H1 (cell line): ENCODE data around the gene CHST3. TPM values are rescaled to one million over a fixed set of nuclear protein-coding genes. Genes with fewer than 3 reads are reported as not detected.

Experiments
- HDAC2 ChIP-seq, 2 experiments: fragments of 300-600 bp in 1 of 2; sonication (generic) in 1 of 2; IDR thresholded peaks; 2 replicates each; pipeline ENCODE4 v1.6.1; 2011 to 2012; ENCODE audit warnings: low read depth in 2 of 2, low read length in 2 of 2, mild to moderate bottlenecking in 2 of 2, moderate library complexity in 2 of 2, borderline replicate concordance in 1 of 2, inconsistent platforms in 1 of 2
- polyA plus RNA-seq, 7 experiments: library from polyadenylated mRNA; depleted of rRNA in 3 of 7; stranded (reverse) in 5 of 7; unstranded in 2 of 7; fragments of >200 nt in 5 of 7; fragments of 200-250 nt in 2 of 7; gene quantifications; 1 replicate in 5 of 7; 2 replicates in 1 of 7; 4 replicates in 1 of 7; pipeline versions ENCODE4 v1.2.1 to v1.2.3, GENCODE V29; 2011 to 2013; ENCODE audit warnings: missing spikeins in 2 of 7, mixed read lengths in 2 of 7
- total RNA-seq: library from RNA; stranded (reverse); fragmentation: NEBNext Ultra II Directional; extraction: Animal tissue kit (Norgen Biotek cat#: 25700); gene quantifications from 2 replicates; pipeline ENCODE4 v1.2.1, GENCODE V29; 2021

The CHST3 gene
- total and polyA plus RNA-seq, 2 of the 8 experiments (the other 6 are each of a cell fraction or from before 2014, with no cell fraction given) = 2.0 to 5.8 TPM

DNA sequence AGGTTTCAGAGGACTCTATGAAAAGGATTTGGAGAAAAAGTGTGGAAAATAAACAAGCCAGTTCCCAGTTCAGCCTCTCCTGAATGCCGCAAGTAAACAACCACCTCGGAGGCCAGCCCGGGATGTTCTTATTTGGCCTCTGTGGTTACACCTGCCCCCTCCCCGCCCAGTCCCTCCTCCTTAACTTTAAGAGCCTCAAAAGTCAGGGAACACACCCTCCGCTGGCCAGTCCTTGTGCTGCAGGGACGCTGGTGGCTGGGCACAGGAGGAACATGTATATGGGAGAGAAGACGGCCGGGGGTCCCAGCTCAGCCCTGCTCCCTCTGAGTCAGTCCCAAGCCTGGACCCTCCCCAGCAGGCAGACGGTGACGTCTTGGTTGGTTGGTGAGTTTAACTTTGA lies 6.1 kb downstream of the CHST3 start (continued):
- no peak for TF ChIP-seq HDAC2 (IDR thresholded peaks at IDR 0.05; ENCODE audit: borderline replicate concordance in 1 of 2, low read depth in 2 of 2, low read length in 2 of 2)
